Fibroblast of skin of back (primary cell): ENCODE results near the gene GPATCH3. TPM values are rescaled to one million over a fixed set of nuclear protein-coding genes. Genes with fewer than 3 reads are reported as not detected.
"Not testable (repeated sequence)": the region's sequence is repeated elsewhere in the genome, so short reads cannot be mapped to it uniquely, and the experiment has no call there.

Experiments used
- DNase-seq: peaks from one replicate; pipeline ENCODE4 v3.0.0-alpha.2; 2013
- polyA plus RNA-seq, 2 experiments: library from polyadenylated mRNA; unstranded; fragments of 120-200 nt; gene quantifications; one replicate each; pipeline ENCODE4 v1.2.1, GENCODE V29; 2013; ENCODE audit not compliant: insufficient read length in 2 of 2

The GPATCH3 gene
- polyA plus RNA-seq (2013, experiment 1 of 2; ENCODE audit: insufficient read length): 9.7 TPM
- polyA plus RNA-seq (2013, experiment 2 of 2; ENCODE audit: insufficient read length): 9.2 TPM

GRCh38 chr1:26900001-26900814 lies at the start of gene GPATCH3:
TSS of gene GPATCH3 (minus strand) at chr1:26900467. CDS start at chr1:26900442, 25 bp downstream.
- peak; percentile 93 for DNase-seq

- DNase-seq: no peak
These were observed 49.7 kb upstream of the GPATCH3 start for GRCh38 chr1:26949926-26950319.

GRCh38 chr1:26949266-26949925 lies 49.1 kb upstream of the GPATCH3 start:
- DNase-seq: no peak

- DNase-seq: not testable (repeated sequence)
These were observed 48.4 kb upstream of the GPATCH3 start for GRCh38 chr1:26948725-26949057.

- no peak for DNase-seq
These were observed 46.0 kb upstream of the GPATCH3 start for GRCh38 chr1:26946270-26946669.

GRCh38 chr1:26945728-26946127 lies 45.5 kb upstream of the GPATCH3 start:
- DNase-seq: no peak

GRCh38 chr1:26945138-26945537 lies 44.9 kb upstream of the GPATCH3 start:
- DNase-seq: no peak

GRCh38 chr1:26942656-26943055 lies 42.4 kb upstream of the GPATCH3 start:
- DNase-seq: no peak

GRCh38 chr1:26941311-26941710 lies 41.0 kb upstream of the GPATCH3 start:
- no peak for DNase-seq

- DNase-seq: no peak
These were observed 38.4 kb upstream of the GPATCH3 start for GRCh38 chr1:26938659-26939025.

GRCh38 chr1:26938004-26938658 lies 37.9 kb upstream of the GPATCH3 start:
- DNase-seq: no peak

- no peak for DNase-seq
These were observed 36.6 kb upstream of the GPATCH3 start for GRCh38 chr1:26936823-26937222.

GRCh38 chr1:26932531-26932930 lies 32.3 kb upstream of the GPATCH3 start:
- no peak for DNase-seq

- peak; percentile 26 for DNase-seq
These were observed 23.4 kb upstream of the GPATCH3 start for GRCh38 chr1:26923711-26924110.

GRCh38 chr1:26922901-26923300 lies 22.6 kb upstream of the GPATCH3 start:
- no peak for DNase-seq

GRCh38 chr1:26922431-26922729 lies 22.1 kb upstream of the GPATCH3 start:
- DNase-seq: no peak

- DNase-seq: peak; percentile 98
These were observed 21.5 kb upstream of the GPATCH3 start, which contains the start of gene NUDC for GRCh38 chr1:26921540-26922430. TSS of gene NUDC (plus strand) at chr1:26921743. CDS start at chr1:26921849, 106 bp downstream.

GRCh38 chr1:26921126-26921539 lies 20.9 kb upstream of the GPATCH3 start:
- DNase-seq: no peak

GRCh38 chr1:26915204-26915842 lies 15.1 kb upstream of the GPATCH3 start:
- DNase-seq: no peak

- no peak for DNase-seq
These were observed 13.7 kb upstream of the GPATCH3 start, which contains the start of gene NR0B2 for GRCh38 chr1:26913754-26914619. TSS of gene NR0B2 (minus strand) at chr1:26913975. CDS start at chr1:26913940, 35 bp downstream.

- DNase-seq: no peak
These were observed 13.1 kb upstream of the GPATCH3 start for GRCh38 chr1:26913389-26913753.
